ENCODE data around the gene ZMYM2.

ZMYM2 gene

GRCh38 chr13:20044086-20044485 lies 85.6 kb downstream of the ZMYM2 start:
- DNase-seq (ENCODE audit: insufficient read length, low spot score): no peak
- TF ChIP-seq, protein P1, sequence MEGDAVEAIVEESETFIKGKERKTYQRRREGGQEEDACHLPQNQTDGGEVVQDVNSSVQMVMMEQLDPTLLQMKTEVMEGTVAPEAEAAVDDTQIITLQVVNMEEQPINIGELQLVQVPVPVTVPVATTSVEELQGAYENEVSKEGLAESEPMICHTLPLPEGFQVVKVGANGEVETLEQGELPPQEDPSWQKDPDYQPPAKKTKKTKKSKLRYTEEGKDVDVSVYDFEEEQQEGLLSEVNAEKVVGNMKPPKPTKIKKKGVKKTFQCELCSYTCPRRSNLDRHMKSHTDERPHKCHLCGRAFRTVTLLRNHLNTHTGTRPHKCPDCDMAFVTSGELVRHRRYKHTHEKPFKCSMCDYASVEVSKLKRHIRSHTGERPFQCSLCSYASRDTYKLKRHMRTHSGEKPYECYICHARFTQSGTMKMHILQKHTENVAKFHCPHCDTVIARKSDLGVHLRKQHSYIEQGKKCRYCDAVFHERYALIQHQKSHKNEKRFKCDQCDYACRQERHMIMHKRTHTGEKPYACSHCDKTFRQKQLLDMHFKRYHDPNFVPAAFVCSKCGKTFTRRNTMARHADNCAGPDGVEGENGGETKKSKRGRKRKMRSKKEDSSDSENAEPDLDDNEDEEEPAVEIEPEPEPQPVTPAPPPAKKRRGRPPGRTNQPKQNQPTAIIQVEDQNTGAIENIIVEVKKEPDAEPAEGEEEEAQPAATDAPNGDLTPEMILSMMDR (IDR thresholded peaks at IDR 0.05; ENCODE audit: insufficient read depth, missing control alignments): no peak
- no peak for FAIRE-seq

GRCh38 chr13:20045950-20046548 lies 87.5 kb downstream of the ZMYM2 start:
- TF ChIP-seq, protein P1 (IDR thresholded peaks at IDR 0.05; ENCODE audit: insufficient read depth, missing control alignments): no peak
- FAIRE-seq: no peak
- DNase-seq (ENCODE audit: insufficient read length, low spot score): no peak

DNA sequence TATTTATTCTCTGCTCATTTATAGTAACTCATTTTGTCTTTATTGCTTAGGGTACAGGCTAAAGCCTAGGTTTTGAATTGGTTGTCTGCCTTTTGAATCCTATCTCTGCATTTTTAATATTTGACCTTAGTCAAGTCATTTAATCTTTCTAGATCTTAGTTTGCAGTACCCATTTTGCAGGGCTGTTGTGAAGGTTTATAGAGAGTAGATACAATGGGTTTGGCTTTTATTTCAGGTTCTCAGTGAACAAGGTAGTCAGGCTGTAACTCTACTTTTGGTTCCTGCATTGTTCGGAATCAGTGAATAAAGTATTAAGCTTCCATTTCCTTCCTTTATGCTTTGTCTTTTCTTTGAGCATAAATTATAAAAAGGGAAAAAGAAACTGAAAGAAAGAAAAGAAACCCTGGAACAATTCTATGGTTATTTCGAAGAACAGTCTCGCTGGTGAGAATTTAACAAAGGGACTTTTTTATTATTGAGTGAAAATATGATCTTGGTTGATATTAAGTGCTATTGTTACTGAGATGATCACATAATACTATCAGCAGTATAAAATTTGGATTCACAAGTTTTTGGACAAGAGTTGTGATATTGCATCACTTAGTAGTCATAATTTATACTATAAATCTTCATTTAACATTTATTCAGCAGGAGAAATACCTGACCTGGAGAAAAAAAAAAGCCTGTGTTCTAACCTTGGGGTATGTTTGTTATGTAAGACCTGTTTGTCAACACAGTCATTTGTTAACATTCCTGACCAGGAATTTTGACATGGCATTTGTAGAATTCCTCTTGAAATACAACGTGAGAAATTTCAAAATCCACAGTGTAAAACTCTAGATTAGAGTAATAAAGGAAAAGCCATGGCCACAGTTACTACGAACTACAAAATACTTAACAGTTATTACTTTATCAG lies 91.3 kb downstream of the ZMYM2 start:
- FAIRE-seq: no peak
- no peak for DNase-seq (ENCODE audit: insufficient read length, low spot score)
- TF ChIP-seq, protein P1 (IDR thresholded peaks at IDR 0.05; ENCODE audit: insufficient read depth, missing control alignments): no peak

- TF ChIP-seq, protein P1 (IDR thresholded peaks at IDR 0.05; ENCODE audit: insufficient read depth, missing control alignments): no peak
- FAIRE-seq: peak; percentile 81
- no peak for DNase-seq (ENCODE audit: insufficient read length, low spot score)
These were observed 92.8 kb downstream of the ZMYM2 start for GRCh38 chr13:20051366-20051765.

GRCh38 chr13:20053016-20053415 lies 94.5 kb downstream of the ZMYM2 start:
- TF ChIP-seq, protein P1 (IDR thresholded peaks at IDR 0.05; ENCODE audit: insufficient read depth, missing control alignments): no peak
- no peak for FAIRE-seq
- DNase-seq (ENCODE audit: insufficient read length, low spot score): no peak

DNA sequence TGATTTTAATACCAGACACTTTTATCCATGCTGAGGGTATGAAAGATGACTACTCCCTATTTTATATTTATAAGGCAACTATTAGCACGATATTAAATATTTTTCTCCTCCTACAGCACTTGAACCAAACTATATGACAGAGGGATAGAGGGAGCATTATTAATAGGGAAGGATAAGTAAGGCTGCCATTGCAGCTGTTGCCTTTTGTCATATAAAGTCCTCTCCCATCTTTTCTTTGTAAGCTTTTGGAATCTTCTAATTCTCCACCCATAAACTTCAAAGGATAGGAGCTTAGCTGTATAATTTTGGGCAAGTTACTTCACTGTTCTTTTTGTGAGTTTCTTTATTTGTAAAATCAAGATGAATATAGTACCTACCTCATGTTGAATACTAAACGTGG lies 95.4 kb downstream of the ZMYM2 start:
- no peak for DNase-seq (ENCODE audit: insufficient read length, low spot score)
- FAIRE-seq: no peak
- TF ChIP-seq, protein P1 (IDR thresholded peaks at IDR 0.05; ENCODE audit: insufficient read depth, missing control alignments): no peak

GRCh38 chr13:20054586-20054985 lies 96.1 kb downstream of the ZMYM2 start:
- TF ChIP-seq, protein P1 (IDR thresholded peaks at IDR 0.05; ENCODE audit: insufficient read depth, missing control alignments): no peak
- FAIRE-seq (no peak), DNase-seq (ENCODE audit: insufficient read length, low spot score) (no peak)

All from D721Med (cell line).